Sigmoid colon (tissue), 7 donors: Measurements from ENCODE around the gene AGR3. TPM values are rescaled to one million over a fixed set of nuclear protein-coding genes. Genes with fewer than 3 reads are reported as not detected.
A peak's percentile ranks its signal among the peaks of the same experiment; 100 is the strongest.

ENCODE experiments used
- DNase-seq: peaks from one replicate; pipeline ENCODE4 v3.0.0-alpha.2; 2019
- H3K27ac ChIP-seq, 4 donors: fragments of 200-600 bp; sonication (generic); one replicate each; pipeline ENCODE4 v1.5.1; 2016 to 2019; ENCODE audit warnings: mild to moderate bottlenecking in 1 of 4
- H3K27me3 ChIP-seq, 3 donors: fragments of 200-600 bp; sonication (generic); one replicate each; pipeline ENCODE4 v1.5.1; 2019; ENCODE audit warnings: mild to moderate bottlenecking in 1 of 3
- H3K36me3 ChIP-seq, 4 donors: fragments of 200-600 bp; sonication (generic); one replicate each; pipeline ENCODE4 v1.5.1; 2016 to 2019
- H3K4me1 ChIP-seq, 4 donors: fragments of 200-600 bp; sonication (generic); one replicate each; pipeline ENCODE4 v1.5.1; 2017 to 2019
- H3K4me3 ChIP-seq, 4 donors: fragments of 200-600 bp; sonication (generic); one replicate each; pipeline ENCODE4 v1.5.1; 2017 to 2019; ENCODE audit warnings: mild to moderate bottlenecking in 2 of 4, moderate library complexity in 1 of 4
- H3K9me3 ChIP-seq, 4 donors: fragments of 200-600 bp in 3 of 4; sonication (generic) in 3 of 4; one replicate each; pipeline versions ENCODE4 v1.5.1 to v1.6.1; 2013 to 2019
- EP300 ChIP-seq, 4 donors: sonication (generic); formaldehyde crosslinking; IDR thresholded peaks; one replicate each; pipeline ENCODE4 v1.6.1; 2017; ENCODE audit warnings: antibody characterized with exemption in 4 of 4
- POLR2A ChIP-seq, 2 donors: fragments of 450-650 bp; IDR thresholded peaks; one replicate each; pipeline ENCODE4 v1.6.1; 2016; ENCODE audit warnings: antibody characterized with exemption in 2 of 2, mild to moderate bottlenecking in 2 of 2, moderate library complexity in 2 of 2
- POLR2AphosphoS5 ChIP-seq, 4 donors: sonication (generic); formaldehyde crosslinking; IDR thresholded peaks; one replicate each; pipeline ENCODE4 v1.6.1; 2017; ENCODE audit warnings: antibody characterized with exemption in 4 of 4
- WGBS, 2 donors: extraction: QIAGEN DNeasy Blood & Tissue Kit; methylation state at CpG; one replicate each; pipeline ENCODE4 v1.1.7; 2013; 5-methylcytosine and 5-hydroxymethylcytosine counted together
- intact Hi-C: fragments of 100-400 bp; cut with DNase I; formaldehyde crosslinking; loops from one replicate; pipeline ENCODE4 v1.15.1; 2023
- polyA plus RNA-seq, 3 donors: library from polyadenylated mRNA; stranded (reverse); fragments of 200-250 nt; gene quantifications; one replicate each; pipeline ENCODE4 v1.2.3, GENCODE V29; 2013
- total RNA-seq, 4 donors: library from RNA; depleted of rRNA; stranded (reverse); fragments of >200 nt; gene quantifications; one replicate each; pipeline ENCODE4 v1.1.0, GENCODE V29; 2016
- TF ChIP-seq, protein P1 (sequence below), 4 experiments: fragments of 450-650 bp in 3 of 4; fragments of 200-600 bp in 1 of 4; IDR thresholded peaks; one replicate each; pipeline ENCODE4 v1.5.1; 2016 to 2019; ENCODE audit warnings: antibody characterized with exemption in 4 of 4, mild to moderate bottlenecking in 3 of 4, moderate library complexity in 2 of 4
- donor health status: healthy with polysubstance abuse.
- donor health status: Bipolar disorder and iron deficiency.
- donor health status: healthy.

The AGR3 gene
- total and polyA plus RNA-seq, 7 donors, result 4.6 to 216 (median 173) TPM; not detected in 3

- Histone ChIP-seq H3K27ac (no peak overlapping the region), H3K36me3 (no peaks in the 10 kb centered on the region), H3K27me3 (no peaks in the 10 kb centered on the region), H3K4me3 (no peak overlapping the region), H3K4me1 (peaks cover 0 to 3% (median 0%) of the 10 kb centered on the region in 4 donors), H3K9me3 (no peaks in the 10 kb centered on the region)
- TF ChIP-seq, protein P1, sequence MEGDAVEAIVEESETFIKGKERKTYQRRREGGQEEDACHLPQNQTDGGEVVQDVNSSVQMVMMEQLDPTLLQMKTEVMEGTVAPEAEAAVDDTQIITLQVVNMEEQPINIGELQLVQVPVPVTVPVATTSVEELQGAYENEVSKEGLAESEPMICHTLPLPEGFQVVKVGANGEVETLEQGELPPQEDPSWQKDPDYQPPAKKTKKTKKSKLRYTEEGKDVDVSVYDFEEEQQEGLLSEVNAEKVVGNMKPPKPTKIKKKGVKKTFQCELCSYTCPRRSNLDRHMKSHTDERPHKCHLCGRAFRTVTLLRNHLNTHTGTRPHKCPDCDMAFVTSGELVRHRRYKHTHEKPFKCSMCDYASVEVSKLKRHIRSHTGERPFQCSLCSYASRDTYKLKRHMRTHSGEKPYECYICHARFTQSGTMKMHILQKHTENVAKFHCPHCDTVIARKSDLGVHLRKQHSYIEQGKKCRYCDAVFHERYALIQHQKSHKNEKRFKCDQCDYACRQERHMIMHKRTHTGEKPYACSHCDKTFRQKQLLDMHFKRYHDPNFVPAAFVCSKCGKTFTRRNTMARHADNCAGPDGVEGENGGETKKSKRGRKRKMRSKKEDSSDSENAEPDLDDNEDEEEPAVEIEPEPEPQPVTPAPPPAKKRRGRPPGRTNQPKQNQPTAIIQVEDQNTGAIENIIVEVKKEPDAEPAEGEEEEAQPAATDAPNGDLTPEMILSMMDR (IDR thresholded peaks at IDR 0.05), result peak in 3 of 4 experiments; percentile 7 to 29 (median 26)
- TF ChIP-seq POLR2A (IDR thresholded peaks at IDR 0.05) (no peak), EP300 (IDR thresholded peaks at IDR 0.05) (no peak)
- DNase-seq, result no peak
- intact Hi-C loops, result no loop called here
- 12 to 18% methylated on average over 2 of the region's 2 CpGs for WGBS, 2 donors
These were observed 9.6 kb upstream of the AGR3 start for GRCh38 chr7:16891338-16891737.

GRCh38 chr7:16889851-16890415, 8.2 kb upstream of the AGR3 start:
- H3K27ac ChIP-seq, result no peak overlapping the region
- no peak for DNase-seq
- H3K4me1 ChIP-seq, result peaks cover 0 to 3% (median 0%) of the 10 kb centered on the region in 4 donors
- intact Hi-C loops, result no loop called here
- H3K9me3 ChIP-seq, result no peaks in the 10 kb centered on the region
- H3K27me3 ChIP-seq, result no peaks in the 10 kb centered on the region
- WGBS, 2 donors, result 34 to 58% methylated on average over 1 of the region's 1 CpG
- H3K36me3 ChIP-seq, result no peaks in the 10 kb centered on the region
- no peak overlapping the region for H3K4me3 ChIP-seq
- TF ChIP-seq EP300 (IDR thresholded peaks at IDR 0.05) (no peak), POLR2A (IDR thresholded peaks at IDR 0.05) (no peak), POLR2AphosphoS5 (IDR thresholded peaks at IDR 0.05) (no peak)
- TF ChIP-seq, protein P1 (IDR thresholded peaks at IDR 0.05), result no peak

- Histone ChIP-seq H3K9me3 (no peaks in the 10 kb centered on the region), H3K27ac (no peak overlapping the region), H3K4me3 (no peak overlapping the region), H3K4me1 (peaks cover 0 to 3% (median 0%) of the 10 kb centered on the region in 4 donors), H3K36me3 (no peaks in the 10 kb centered on the region), H3K27me3 (no peaks in the 10 kb centered on the region)
- DNase-seq, result no peak
- 88 to 89% methylated on average over 5 of the region's 5 CpGs for WGBS, 2 donors
- intact Hi-C loops, result no loop called here
- TF ChIP-seq POLR2AphosphoS5 (IDR thresholded peaks at IDR 0.05) (no peak), EP300 (IDR thresholded peaks at IDR 0.05) (no peak), POLR2A (IDR thresholded peaks at IDR 0.05) (no peak)
- TF ChIP-seq, protein P1 (IDR thresholded peaks at IDR 0.05), result no peak
These were observed 7.5 kb upstream of the AGR3 start for GRCh38 chr7:16889305-16889704.

GRCh38 chr7:16883918-16884317, 2.1 kb upstream of the AGR3 start:
- no peak for DNase-seq
- intact Hi-C loops, result no loop called here
- Histone ChIP-seq H3K27me3 (no peaks in the 10 kb centered on the region), H3K27ac (no peak overlapping the region), H3K4me3 (no peak overlapping the region), H3K4me1 (no peaks in the 10 kb centered on the region), H3K9me3 (no peaks in the 10 kb centered on the region), H3K36me3 (no peaks in the 10 kb centered on the region)
- 39 to 63% methylated on average over 2 of the region's 2 CpGs for WGBS, 2 donors
- TF ChIP-seq POLR2AphosphoS5 (IDR thresholded peaks at IDR 0.05) (no peak), EP300 (IDR thresholded peaks at IDR 0.05) (no peak), POLR2A (IDR thresholded peaks at IDR 0.05) (no peak)
- TF ChIP-seq, protein P1 (IDR thresholded peaks at IDR 0.05), result no peak

- H3K27ac ChIP-seq, result no peak overlapping the region
- WGBS, 2 donors, result 33 to 62% methylated on average over 1 of the region's 1 CpG
- DNase-seq, result no peak
These were observed 1.2 kb downstream of the AGR3 start for GRCh38 chr7:16880554-16880953.

More at GRCh38 chr7:16880554-16880953, 1.2 kb downstream of the AGR3 start:
- intact Hi-C loops, result no loop called here
- no peak overlapping the region for H3K4me3 ChIP-seq
- TF ChIP-seq, protein P1 (IDR thresholded peaks at IDR 0.05), result no peak
- TF ChIP-seq POLR2A (IDR thresholded peaks at IDR 0.05) (no peak), EP300 (IDR thresholded peaks at IDR 0.05) (no peak), POLR2AphosphoS5 (IDR thresholded peaks at IDR 0.05) (no peak)
- no peaks in the 10 kb centered on the region for H3K36me3 ChIP-seq
- no peaks in the 10 kb centered on the region for H3K9me3 ChIP-seq
- no peaks in the 10 kb centered on the region for H3K27me3 ChIP-seq
- H3K4me1 ChIP-seq, result no peaks in the 10 kb centered on the region
